GM12874 (cell line): ENCODE measurements around the gene FAM151B.

ENCODE experiments used
- TF ChIP-seq, protein P1 (sequence below): IDR thresholded peaks from 2 replicates; pipeline ENCODE4 v1.5.1; 2011; ENCODE audit warnings: low read depth, mild to moderate bottlenecking, control low read depth, low read length, moderate library complexity; ENCODE audit not compliant: insufficient read depth

FAM151B gene

DNA sequence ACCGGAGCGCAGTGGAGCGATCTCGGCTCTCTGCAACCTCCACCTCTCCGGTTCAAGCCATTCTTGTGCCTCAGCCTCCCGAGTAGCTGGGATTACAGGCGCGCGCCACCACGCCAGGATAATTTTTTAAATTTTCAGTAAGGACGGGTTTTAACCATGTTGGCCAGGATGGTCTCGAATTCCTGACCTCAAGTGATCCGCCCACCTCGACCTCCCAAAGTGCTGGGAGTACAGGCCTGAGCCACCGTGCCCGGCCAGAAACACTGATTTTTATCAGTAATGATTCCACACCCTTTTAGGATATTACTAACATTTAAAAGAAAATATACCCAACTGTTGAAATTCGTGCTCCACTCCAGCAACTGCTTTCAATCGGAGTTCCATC, 464 bp upstream of the FAM151B start:
- TF ChIP-seq, protein P1, sequence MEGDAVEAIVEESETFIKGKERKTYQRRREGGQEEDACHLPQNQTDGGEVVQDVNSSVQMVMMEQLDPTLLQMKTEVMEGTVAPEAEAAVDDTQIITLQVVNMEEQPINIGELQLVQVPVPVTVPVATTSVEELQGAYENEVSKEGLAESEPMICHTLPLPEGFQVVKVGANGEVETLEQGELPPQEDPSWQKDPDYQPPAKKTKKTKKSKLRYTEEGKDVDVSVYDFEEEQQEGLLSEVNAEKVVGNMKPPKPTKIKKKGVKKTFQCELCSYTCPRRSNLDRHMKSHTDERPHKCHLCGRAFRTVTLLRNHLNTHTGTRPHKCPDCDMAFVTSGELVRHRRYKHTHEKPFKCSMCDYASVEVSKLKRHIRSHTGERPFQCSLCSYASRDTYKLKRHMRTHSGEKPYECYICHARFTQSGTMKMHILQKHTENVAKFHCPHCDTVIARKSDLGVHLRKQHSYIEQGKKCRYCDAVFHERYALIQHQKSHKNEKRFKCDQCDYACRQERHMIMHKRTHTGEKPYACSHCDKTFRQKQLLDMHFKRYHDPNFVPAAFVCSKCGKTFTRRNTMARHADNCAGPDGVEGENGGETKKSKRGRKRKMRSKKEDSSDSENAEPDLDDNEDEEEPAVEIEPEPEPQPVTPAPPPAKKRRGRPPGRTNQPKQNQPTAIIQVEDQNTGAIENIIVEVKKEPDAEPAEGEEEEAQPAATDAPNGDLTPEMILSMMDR: no peak

DNA sequence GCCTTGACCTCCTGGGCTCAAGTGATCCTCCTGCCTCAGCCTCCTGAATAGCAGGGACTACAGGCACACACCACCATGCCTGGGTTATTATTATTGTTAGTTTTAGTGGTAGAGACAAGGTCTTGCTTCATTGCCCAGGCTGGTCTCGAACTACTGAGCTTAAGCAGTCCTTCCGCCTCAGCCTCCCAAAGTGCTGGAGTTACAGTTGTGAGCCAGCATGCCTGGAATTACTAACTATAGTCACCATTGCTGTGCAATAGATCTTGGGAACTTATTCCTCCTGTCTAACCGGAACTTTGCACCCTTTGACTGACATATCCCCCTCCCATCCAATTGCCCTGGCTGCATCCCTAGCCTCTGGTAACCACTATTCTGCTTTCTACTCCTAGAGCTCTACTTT, 3.4 kb downstream of the FAM151B start:
- TF ChIP-seq, protein P1: no peak

DNA sequence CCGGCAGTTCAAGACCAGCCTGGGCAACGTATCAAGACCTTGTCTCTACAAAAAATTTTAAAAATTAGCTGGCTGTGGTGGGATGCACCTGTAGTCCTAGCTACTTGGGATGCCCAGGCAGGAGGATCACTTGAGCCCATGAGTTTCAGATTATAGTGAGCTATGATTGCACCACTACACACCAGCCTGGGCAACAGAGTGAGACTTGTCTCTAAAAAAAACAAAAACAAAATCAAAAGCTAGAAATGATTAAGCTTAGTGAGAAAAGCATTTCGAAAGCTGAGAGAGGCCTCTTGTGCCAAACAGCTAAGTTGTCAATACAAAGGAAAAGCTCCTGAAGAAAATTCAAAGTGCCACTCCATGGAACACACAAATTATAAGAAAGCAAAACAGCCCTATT, 4.8 kb downstream of the FAM151B start:
- TF ChIP-seq, protein P1: no peak

DNA sequence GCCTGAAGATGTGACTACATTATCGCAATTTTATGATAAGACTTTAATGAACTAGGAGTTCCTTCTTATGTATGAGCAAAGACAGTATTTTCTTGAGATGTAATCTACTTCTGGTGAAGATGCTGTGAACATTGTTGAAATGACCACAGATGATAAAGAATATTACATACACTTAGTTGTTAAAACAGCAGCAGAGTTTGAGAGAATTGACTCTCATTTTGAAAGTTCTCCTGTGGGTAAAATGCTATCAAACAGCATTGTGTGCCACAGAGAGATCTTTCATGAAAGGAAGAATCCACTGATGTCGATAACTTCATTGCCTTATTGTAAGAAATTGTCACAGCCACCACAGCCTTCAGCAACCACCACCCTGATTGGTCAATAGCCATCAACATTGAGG, 8.0 kb downstream of the FAM151B start:
- TF ChIP-seq, protein P1: no peak

DNA sequence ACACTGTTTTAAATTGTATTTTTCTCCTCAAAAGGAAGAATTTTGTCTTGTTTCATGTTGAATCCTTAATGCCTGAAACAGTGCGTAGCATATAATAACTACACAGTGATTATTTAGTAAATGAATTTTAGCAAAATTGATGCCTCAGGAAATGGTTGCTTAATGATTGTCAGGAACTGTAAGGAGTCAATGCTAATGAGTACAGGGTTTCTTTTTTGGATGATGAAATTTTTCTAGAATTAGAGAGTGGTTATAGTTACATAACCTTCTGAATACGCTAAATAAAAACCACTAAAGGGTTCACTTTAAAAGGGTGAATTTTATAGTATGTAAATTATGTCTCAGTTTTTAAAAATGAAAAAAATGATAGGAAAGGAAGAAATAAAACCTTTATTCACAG, 14.9 kb downstream of the FAM151B start:
- TF ChIP-seq, protein P1: no peak

DNA sequence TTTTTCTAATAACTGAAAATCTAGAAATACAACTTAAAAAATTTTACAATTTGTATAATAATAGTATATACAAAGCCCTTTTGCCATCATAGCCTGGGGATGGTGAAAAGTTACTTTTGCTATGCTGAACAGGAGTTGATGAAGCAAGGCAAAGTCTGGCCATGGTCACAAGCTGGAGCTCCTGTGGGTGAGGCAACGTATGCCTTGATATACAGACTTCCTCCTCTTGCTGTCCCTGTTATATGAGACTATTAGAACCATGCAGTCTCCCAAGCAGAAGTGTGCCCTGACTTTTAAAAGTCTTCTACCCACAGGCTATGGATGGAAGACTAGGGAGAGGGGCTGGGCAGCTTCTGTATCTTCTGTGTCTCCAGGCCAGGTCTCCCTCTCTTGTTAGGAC, 15.7 kb downstream of the FAM151B start:
- TF ChIP-seq, protein P1: no peak

DNA sequence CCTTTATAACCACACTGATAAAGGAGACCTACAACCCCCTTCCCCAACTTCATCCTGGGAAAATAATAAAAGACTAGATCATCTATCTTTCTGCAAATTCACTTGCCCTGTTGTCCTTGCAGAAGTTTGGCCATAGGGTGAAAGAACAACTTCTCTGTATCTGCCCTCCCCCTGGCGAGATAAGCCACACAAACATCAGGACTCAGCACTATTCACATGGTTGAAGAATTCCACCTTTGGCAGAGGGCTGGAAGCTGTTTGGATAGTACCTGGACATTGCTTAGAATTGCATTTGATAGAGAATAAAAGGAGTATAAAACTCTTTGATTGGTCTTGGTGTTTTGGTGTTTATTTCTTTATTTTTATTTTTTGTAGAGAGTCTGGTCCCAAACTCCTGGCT, 16.9 kb downstream of the FAM151B start:
- TF ChIP-seq, protein P1: no peak

DNA sequence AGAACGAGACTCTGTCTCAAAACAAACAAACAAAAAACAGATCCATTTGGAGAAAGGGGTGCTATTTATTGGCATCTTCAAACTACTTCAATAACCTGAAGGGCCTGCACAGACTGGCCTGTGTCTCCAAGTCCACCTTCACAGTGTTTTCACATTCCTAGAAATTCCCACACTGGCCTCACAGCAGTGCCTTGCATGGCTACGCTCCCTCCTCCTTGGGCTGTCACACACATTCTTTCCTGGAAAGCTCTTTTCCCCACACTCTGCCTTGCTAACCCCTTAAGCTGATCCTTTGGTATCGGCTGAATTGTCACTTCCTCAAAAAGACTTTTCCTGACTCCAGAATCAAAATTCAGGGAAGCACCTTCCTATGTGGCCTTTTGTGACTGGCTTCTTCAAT, 19.8 kb downstream of the FAM151B start:
- TF ChIP-seq, protein P1: no peak
